ENCODE measurements around the gene MAPK8IP2.

Gene MAPK8IP2

GRCh38 chr22:50583294-50583861, 17.2 kb upstream of the MAPK8IP2 start:
- ChIA-PET CTCF (interaction anchor here (0.9 to 1.6 kb wide), 2 partner anchors 12 to 21 kb away, joined by 3 to 7 read pairs; partner anchors contain the start of gene SYCE3), POLR2A (interaction anchor here (0.6 to 3.2 kb wide), 9 partner anchors 9 to 87 kb away, joined by 3 to 22 read pairs (median 3); partner anchors contain the start of genes SCO2 and SYCE3)
- peak overlapping the region; percentile 59 for H3K4me3 ChIP-seq (ENCODE audit: low read depth, low read length)
- TF ChIP-seq ZBTB48 (tag by site-specific recombination; IDR thresholded peaks at IDR 0.05) (peak; percentile 45; the same call in 1 of the 2 replicates), SP7 (tag by site-specific recombination; IDR thresholded peaks at IDR 0.05) (0 out of 2 replicates have a peak, but pooled peaks have one; percentile 11), ZNF18 (tag by site-specific recombination; IDR thresholded peaks at IDR 0.05) (no peak), ZNF2 (tag by site-specific recombination; IDR thresholded peaks at IDR 0.05) (no peak), HIC1 (tag by site-specific recombination; IDR thresholded peaks at IDR 0.05) (peak; percentile 88), REPIN1 (tag by site-specific recombination; IDR thresholded peaks at IDR 0.05; ENCODE audit: low read depth) (peak; percentile 67; the same call in 1 of the 2 replicates), ZNF140 (tag by site-specific recombination; IDR thresholded peaks at IDR 0.05) (no peak), KLF16 (tag by site-specific recombination; IDR thresholded peaks at IDR 0.05) (0 out of 2 replicates have a peak, but pooled peaks have one; percentile 52), ZBTB26 (tag by site-specific recombination; optimal IDR thresholded peaks at IDR 0.05) (no peak), ZIC2 (tag by site-specific recombination; IDR thresholded peaks at IDR 0.05) (peak; percentile 28; the same call in 1 of the 2 replicates), ZNF155 (tag by site-specific recombination; IDR thresholded peaks at IDR 0.05) (no peak), GLIS1 (tag by site-specific recombination; IDR thresholded peaks at IDR 0.05) (0 out of 2 replicates have a peak, but pooled peaks have one; percentile 13), ZBTB10 (tag by site-specific recombination; IDR thresholded peaks at IDR 0.05) (0 out of 2 replicates have a peak, but pooled peaks have one; percentile 50), ZNF530 (tag by site-specific recombination; IDR thresholded peaks at IDR 0.05; ENCODE audit: low read depth) (no peak), ZBTB1 (tag by site-specific recombination; IDR thresholded peaks at IDR 0.05) (0 out of 2 replicates have a peak, but pooled peaks have one; percentile 46), KLF17 (tag by site-specific recombination; IDR thresholded peaks at IDR 0.05) (no peak), ZNF596 (tag by site-specific recombination; IDR thresholded peaks at IDR 0.05) (0 out of 2 replicates have a peak, but pooled peaks have one; percentile 30), OSR2 (tag by site-specific recombination; IDR thresholded peaks at IDR 0.05) (peak; percentile 26; the same call in 1 of the 2 replicates), PRDM10 (tag by site-specific recombination; IDR thresholded peaks at IDR 0.05) (peak; percentile 27), ZNF76 (tag by site-specific recombination; IDR thresholded peaks at IDR 0.05; ENCODE audit: borderline replicate concordance, low read depth) (0 out of 2 replicates have a peak, but pooled peaks have one; percentile 44), GLIS2 (tag by site-specific recombination; IDR thresholded peaks at IDR 0.05) (0 out of 2 replicates have a peak, but pooled peaks have one; percentile 12), ZNF121 (tag by site-specific recombination; IDR thresholded peaks at IDR 0.05) (peak; percentile 6; the same call in 1 of the 2 replicates)

More at GRCh38 chr22:50583294-50583861, 17.2 kb upstream of the MAPK8IP2 start:
- Histone ChIP-seq H3K27ac (ENCODE audit: extremely low read depth, low read depth, low read length) (peak overlapping the region; percentile 99; the same call in 1 of the 2 replicates), H3K9me3 (ENCODE audit: control insufficient read depth, insufficient read depth, low read depth, low read length) (no peaks in the 10 kb centered on the region), H3K36me3 (ENCODE audit: control insufficient read depth in 2 of 2, insufficient read depth in 1 of 2, low read length in 2 of 2) (peaks cover 21 to 45% of the 10 kb centered on the region in 2 experiments), H3K4me1 (ENCODE audit: control insufficient read depth, insufficient read depth, low read length) (peaks cover 3% of the 10 kb centered on the region; the same call in 1 of the 2 replicates)
